Sciatic nerve (tissue), 2 donors: ENCODE measurements around the gene TNS1. TPM values are rescaled to one million over a fixed set of nuclear protein-coding genes. Genes with fewer than 3 reads are reported as not detected.

ENCODE experiments used
- ATAC-seq: fragments of 200-7000 bp; cut with Tn5 transposase; one replicate; pipeline ENCODE4 v1.9.1; 2020; ENCODE audit warnings: mild to moderate bottlenecking, moderate library complexity
- DNase-seq: peaks from one replicate; pipeline ENCODE4 v3.0.0-alpha.2; 2020; ENCODE audit warnings: low spot score
- intact Hi-C: fragments of 100-400 bp; cut with DNase I; formaldehyde crosslinking; loops from one replicate; pipeline ENCODE4 v1.14.2; 2022
- total RNA-seq: library from RNA; stranded (reverse); fragmentation: NEBNext Ultra II Directional; extraction: Animal tissue kit (Norgen Biotek cat#: 25700); gene quantifications from one replicate; pipeline ENCODE4 v1.2.1, GENCODE V29; 2021
- donor health status: DM: no; HTN: no; CAD: no.
- donor health status: DM: no; HTN: no; CAD: no.

The TNS1 gene
- total RNA-seq, 1 donor from 2014 or later = 703 TPM

DNA sequence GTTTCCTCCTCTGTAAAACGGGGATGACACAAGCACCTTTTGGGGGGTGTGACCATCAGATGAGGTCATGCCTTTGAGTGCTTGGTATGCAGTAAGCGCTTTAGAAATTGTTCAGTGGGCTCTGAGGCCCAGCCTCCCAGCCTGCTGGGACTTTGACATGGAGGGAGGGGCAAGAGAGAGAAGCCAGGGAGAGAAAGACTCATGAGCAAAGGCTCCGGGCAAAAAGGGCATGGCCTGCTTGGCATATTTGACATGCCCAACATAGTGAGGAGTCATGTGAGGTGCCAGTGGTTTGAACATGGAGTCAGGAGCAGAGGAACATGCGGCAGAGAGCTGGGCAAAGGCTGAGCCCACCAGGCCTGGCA, 14.0 kb downstream of the TNS1 start:
- ATAC-seq (peak; percentile 16), DNase-seq (no peak)
- intact Hi-C loops = loop anchor here (5.0 kb wide), 2 partner anchors 47 to 97 kb away; no protein-coding TSS in a partner anchor

DNA sequence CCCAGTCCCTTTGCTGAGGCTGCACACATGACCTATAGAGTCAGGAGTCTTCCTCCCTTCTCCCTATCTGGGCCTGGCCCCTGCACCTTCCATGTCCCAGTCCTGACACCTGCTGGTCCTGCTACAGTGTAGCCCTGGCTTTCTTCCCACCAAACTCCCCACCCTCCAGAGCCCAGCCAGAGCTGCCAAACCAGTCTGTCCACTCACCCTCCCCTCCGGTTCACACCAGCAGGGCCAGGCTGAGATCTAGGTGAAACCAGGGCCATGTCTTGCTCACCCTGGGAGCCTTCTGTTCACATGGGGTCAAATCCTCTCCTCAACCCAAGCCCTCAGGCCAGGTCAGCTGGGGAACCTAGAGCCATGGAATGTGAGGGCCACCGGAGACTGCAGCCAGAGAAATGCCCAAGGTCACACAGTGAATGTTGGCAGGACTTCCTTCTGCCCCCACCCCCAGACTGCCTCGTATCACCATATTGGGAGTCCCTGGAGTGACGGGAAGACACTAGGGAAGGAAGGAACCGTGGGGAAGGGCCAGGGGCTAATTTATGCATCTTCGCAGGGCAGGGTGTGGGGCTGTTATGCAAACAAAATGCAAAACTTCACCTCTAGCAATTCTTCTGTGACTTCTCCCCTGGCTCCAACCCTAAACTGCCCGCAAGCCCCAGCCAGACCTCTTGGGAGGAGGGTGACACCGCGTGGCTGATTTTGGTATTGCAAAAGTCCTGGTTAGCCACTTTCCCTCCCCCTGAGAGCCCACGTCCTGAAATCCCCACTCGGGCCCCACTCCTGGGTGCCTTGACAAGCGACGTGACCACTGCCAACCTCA, 14.6 kb downstream of the TNS1 start:
- intact Hi-C loops = loop anchor here (5.0 kb wide), 2 partner anchors 46 to 96 kb away; no protein-coding TSS in a partner anchor
- DNase-seq (peak; percentile 95), ATAC-seq (peak; percentile 84)

DNA sequence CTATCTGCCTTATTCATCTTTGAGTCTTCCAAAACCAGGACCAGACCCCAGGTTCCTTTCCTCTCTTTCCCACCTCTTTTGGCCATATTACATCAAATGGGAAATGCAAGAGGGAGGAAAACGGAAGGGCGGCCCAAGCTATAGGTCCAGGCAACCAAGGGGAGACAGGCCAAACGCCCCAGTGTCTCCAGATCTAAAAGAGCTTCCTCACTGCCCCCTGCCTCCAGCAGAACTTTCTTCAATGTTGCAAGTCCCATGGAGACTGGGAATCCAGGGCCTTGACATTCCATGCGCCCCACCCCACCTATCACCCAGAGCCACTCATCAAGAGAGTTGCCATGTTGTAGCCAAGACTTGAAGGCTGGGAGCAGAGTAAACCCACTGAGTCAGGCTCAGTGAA, 15.4 kb downstream of the TNS1 start:
- ATAC-seq (no peak), DNase-seq (peak; percentile 35)
- intact Hi-C loops = loop anchor here (5.0 kb wide), 2 partner anchors 45 to 95 kb away; no protein-coding TSS in a partner anchor

DNA sequence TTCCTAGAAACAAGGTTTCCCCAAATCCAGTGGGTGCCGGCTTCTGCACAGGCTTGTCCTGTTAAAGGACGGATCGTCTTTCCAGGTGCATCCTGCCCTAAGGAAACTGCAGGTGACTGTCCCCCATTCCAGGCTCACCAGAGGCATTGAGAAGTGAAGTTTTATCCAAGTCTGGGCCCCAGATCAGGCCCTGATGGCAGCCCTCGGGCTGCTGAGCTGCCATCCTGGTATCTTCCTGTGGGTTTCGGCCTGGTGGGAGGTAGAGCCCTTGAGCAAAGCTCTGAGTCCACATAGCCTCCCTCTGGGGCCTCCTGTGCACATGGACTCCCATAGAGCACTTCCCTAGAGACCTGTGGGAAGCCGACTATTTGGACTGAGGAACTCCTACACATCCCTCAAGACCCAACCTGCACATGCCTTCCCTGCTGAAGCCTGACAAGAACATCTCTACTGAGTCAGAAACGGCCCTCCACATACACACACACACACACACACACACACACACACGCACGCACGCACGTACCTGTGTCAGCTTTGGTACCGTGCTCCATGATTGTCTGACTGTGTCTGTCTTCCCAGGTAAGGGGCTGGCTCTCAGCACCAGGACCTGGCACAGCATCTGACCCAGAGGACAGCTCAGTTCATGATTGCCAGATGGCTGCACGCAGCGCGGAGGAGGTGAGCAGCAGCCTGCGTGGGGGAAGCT, 16.4 kb downstream of the TNS1 start:
- DNase-seq = peak; percentile 38

DNA sequence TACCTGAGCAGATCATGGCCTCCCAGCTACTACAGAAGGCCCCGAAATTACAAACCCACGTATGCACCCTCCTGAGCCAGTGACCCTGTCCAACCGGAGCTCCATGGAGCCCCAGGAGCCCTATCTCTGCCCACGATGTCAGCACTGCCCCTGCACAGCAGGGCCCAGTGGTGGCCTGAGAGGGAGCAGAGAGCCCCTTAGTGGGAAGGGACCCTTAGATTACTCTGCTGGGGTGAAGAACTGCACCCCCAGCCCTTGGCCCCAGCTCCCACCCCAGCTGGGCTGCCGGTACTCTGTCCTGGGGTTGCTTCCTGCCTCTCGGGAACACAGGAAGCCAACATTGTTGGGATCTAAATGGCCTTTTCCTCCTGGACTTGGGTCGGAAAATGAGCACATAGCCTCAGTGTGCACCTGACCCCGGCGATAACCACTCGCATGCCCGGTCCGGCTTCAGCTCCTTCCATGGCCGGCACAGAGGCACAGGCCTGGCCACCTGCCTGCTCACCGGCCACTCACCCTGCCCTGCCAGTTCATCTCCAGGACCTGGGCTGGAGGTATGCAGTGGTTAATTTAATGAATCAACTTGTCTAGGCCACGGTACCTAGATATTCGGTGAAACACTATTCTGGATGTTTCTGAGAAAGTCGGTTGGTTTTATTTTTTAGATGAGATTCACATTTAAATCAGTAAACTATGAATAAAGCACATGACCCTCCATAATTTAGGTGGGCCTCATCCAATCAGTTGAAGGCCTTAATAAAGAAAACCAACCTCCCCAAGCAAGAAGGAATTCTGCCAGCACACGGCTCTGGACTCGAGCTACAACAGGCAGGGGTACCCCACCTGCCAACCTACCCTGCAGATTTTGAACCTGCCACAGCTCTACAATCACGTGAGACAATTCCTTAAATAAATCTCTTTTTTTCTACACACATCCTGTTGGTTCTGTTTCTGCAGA, 19.2 kb downstream of the TNS1 start:
- peak; percentile 58 for DNase-seq
- ATAC-seq = no peak
- intact Hi-C loops = no loop called here

More for the DNA sequence above, 16.4 kb downstream of the TNS1 start:
- ATAC-seq = no peak
- intact Hi-C loops = loop anchor here (5.0 kb wide), 2 partner anchors 44 to 94 kb away; no protein-coding TSS in a partner anchor

DNA sequence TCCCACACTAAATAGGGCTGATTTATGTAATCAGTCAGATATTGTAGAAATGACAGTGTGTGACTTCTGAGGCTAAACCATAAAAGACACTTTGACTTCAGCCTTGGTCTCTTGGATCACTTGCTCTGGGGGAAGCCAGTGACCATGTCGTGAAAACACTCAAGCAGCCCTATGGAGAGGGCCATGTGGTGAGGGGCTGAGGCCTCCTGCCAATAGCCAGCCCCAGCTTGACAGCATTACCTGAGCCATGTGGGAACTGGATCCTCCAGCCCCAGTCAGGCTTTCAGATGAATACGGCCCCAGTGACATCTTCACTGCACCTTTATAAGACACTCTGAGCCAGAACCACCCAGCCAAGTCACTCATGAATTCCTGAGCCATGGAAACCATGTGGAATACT, 20.8 kb downstream of the TNS1 start:
- no peak for ATAC-seq
- peak; percentile 26 for DNase-seq
- intact Hi-C loops = no loop called here

DNA sequence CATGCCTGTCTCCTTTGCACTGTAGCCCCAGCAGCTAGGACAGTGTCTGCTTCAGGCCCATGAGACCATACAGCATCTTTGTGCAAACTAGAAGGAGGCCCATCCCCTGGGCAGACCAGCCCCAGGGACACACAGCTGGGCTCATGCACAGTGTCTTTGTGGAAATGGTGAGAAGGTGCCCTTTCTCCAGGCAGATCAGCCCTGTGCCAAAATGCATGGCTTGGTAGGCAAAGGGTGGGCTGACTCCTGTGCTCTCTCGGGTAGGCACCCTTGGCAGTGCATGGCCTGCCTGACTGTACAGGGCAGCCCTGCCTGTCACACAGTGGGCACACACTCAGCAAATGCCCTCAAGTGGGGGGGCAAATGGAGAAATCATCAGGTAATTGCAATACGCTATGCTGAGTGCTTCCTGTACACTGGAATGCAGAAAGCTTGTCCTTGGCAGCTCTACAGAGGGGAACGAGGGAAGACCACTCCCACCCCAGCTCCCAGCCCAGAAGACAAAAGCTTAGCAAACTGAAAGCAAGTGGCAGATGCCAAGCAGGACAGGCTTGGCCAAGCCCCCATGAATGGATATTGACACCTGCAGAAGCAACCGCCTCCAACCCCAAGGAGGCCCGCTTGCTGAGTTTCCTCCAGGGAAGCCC, 21.6 kb downstream of the TNS1 start:
- intact Hi-C loops = no loop called here

DNA sequence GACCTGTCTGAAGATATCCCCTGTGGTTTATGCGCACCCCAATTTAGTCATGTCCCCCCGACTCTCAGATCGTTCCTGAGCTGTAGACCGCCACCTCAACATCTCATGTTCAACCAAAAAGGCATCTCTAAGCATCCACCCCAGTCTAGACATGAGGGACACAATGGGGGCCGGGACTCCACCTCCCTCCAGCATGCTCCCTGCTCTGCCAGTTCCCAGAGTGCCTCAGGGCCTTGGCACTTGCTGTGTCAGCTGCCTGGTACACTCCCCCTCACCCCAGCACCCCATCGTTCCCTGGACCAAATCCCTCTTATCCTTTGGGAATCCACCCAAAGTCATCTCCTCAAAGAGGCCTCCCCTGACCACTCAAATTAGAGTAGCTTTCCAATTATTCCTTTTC, 22.2 kb downstream of the TNS1 start:
- intact Hi-C loops = loop anchor here (1.0 kb wide), 1 partner anchor 17 kb away; no protein-coding TSS in a partner anchor
- ATAC-seq = no peak
- DNase-seq = peak; percentile 51

More for the DNA sequence above, 21.6 kb downstream of the TNS1 start:
- ATAC-seq (no peak), DNase-seq (peak; percentile 50)

DNA sequence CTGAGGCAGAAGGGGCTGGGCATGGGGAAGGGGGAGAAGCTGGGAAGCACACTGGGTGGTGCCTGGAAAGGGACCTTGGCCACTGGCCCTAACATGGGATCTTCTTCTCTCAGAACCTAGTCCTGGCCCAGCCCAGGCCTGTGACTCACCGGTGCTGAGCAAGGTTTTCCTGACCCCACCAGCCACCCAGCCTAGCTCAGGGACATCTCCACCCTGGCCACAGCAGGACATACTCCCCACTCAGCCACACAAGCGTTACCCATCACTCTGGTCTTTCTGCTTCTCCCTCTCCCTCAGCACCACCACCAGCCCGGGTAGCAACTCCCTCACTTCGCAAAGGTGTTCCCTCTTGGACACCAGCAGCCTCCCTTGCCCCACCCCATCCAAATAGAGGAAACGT, 22.8 kb downstream of the TNS1 start:
- ATAC-seq = peak; percentile 40
- intact Hi-C loops = loop anchor here (1.0 kb wide), 1 partner anchor 17 kb away; no protein-coding TSS in a partner anchor
- DNase-seq = peak; percentile 66

DNA sequence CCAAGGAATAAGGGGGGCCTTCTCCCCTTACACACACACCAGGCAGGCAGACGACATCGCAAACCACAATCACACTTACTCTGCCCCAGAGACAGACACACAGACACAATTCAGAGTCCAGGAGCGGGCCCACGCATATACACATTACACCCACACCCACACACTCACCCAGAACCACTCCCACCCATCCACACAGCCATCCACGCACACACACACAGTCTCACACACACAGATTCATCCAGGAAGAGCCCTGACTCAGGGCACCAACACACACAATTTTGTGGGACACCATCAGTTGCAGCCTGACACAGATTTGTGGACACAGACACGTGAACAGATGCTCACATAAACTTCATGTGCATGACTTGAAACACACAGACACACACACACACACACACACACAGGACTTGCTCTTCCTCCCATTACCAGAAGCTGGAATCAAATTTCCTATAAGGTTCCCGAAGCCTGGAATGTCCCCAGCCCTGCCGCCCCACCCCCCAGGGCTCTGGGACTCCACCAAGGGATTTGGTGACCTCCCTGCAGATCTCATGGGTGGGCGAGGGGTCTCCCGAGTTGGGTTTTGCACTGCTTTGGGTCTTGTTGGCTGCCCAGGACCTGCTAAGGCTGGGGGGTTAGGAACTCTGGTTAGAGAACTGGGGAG, 23.5 kb downstream of the TNS1 start:
- peak; percentile 55 for DNase-seq
- peak; percentile 23 for ATAC-seq
- intact Hi-C loops = no loop called here

DNA sequence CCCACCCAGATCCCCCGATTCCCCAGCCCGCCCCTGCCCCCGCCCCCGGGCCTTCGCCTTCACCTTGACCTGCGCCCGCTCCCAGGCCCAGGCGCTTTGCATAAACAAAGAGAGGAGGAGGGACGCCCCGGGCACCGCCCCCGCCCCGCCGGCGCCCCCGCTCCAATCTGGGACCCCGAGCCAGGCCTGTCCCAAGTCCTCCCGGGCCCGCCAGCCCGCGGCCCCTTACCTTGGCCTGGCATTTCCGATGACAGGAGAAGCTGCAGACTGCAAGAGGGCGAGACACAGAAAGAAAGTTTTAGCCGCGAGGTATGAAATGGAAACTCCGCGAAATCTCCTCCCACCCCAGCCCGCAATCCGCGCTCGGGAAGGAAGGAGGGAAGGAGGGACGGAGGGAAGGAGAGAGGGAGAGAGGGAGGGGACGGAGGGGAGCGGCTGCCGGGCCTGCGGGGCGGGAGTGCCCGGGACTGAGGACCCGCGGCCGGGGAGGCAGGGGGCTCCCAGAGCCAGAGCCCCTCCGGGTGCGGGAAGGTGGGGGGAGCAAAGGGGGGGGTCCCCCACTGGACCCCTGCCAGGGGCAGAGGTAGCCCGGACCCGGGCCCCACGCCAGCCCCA, 24.2 kb downstream of the TNS1 start:
- DNase-seq (peak; percentile 72), ATAC-seq (peak; percentile 65)
- intact Hi-C loops = no loop called here

DNA sequence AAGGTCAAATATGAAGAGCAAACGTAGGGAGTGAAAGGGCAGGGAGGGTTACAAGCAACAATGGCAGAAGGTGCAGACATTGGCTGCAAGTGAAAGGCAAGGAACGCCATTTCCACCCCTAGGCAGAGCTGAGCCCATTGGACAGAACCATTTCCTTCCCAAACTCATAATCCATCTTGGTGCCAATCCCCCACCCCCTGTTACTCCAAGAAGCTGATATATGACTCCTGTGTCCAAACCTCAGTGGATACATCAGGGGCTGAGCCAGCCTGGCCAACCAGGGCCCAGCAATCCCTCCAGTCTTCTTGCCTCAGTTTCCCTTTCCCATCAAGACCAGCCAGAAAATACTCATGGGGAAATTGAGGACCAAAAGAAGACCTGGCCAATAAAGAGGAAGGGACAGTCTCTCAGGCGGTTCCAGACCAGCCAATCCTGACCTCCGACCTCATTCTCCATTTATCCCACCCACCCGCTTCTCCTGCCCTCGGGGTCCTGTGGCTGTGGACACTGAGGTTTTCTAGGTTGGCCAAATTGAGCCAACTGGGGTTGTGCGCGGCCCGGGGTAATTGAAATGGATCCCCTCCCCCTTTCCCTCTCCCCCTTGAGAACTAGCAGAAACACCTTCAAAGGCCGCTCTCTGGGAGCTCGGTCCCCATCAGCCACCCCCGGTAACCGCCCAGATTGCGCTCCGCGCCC, 24.8 kb downstream of the TNS1 start:
- DNase-seq (peak; percentile 36), ATAC-seq (no peak)
- intact Hi-C loops = no loop called here

DNA sequence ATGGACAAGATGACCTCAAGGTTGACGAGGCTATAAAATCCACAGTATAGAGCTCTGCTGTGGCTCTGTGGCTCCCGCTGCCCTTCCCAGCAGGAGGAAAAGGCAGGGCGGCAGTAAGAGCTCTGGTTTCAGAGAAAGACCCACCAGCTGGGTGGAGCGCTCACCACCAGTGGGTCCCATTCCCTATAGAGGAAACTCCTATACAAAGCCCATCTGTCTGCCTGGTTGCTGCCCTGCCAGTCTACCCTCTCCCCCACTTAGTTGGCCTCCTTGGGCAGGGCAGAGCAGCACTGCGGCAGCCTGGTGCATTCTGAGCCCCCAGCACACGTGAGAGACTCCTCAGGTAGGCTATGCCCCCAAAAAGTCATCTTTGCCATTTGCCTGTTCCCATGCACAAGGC, 26.5 kb downstream of the TNS1 start:
- intact Hi-C loops = no loop called here
- no peak for DNase-seq
- no peak for ATAC-seq

DNA sequence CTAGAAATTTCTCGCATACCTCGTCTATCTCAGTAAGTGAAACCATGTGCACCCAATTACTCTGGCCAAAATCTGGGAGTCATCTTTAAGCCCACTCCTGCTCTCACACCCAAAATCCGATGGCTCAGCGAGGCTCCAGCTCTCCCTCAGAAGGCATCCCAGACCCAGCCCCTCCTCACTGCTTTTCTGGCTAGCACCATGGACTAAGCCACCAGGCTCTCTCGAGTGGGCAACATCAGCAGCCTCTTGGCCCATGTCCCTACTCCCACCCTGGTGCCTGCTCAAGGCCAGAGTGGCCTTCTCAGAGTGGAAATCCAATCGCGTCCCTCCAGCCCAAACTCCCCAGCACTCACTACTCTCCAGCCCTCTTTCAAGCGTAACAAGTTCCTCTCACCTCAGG, 27.2 kb downstream of the TNS1 start:
- peak; percentile 44 for DNase-seq
- intact Hi-C loops = no loop called here
- ATAC-seq = no peak

DNA sequence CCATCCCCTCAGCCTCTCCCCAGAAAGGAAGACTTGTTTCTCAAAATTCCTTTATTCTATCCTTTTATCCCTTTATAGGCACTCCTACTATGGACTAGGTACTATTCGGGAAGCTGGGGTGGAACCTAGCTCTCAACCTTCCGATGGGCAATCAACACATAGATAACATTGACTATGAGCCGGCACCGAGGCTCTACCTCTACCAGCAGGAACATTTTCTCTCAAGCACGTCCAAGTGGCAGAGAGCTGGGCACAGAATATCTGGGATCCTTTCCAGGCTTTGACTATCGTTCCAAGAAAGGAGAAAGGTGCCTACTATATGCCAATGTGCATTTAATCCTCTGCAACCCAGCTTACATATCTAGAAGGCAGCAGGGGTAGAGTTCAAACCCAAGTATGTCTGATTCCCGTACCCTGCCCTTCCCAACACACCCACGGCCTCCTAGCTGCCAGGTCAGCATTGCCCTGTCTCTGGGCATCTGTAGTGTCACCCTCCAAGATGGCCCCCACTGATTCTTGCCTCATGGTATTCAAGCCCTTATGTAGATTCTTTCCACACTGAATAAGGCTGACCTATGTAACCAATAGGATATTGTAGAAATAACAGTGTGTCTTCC, 28.3 kb downstream of the TNS1 start:
- DNase-seq = no peak

DNA sequence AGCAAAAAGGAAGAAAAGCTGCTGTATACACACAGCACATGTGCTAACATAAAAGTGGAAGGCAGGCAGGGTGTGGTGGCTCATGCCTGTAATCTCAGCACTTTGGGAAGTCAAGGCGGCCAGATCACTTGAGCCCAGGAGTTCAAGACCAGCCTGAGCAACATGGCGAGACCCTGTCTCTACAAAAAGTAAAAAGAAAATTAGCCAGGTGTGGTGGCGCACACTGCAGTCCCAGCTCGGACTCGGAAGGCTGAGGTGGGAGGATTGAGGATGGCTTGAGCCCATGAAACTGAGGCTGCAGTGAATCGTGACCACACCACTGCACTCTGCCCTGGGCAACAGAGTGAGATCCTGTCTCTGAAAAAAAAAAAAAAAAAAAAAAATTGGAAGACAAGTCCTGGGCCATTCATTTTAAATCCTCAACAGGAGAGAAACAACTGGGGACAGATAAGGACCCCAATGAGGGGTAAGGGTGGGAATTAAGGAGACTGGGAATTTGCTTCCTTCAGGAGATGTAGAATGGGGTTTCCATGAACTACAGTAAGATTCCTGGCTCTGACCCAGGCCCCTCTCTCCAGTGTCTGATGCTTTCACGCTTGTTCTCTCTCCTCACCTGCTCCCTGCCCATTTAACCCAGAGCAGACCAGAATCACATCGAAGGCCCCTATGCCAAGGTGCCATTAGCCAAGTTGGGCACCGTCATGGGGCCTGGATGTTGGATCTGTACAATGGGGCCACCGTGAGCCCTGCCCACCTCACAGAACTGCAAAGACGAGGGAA, 29.6 kb downstream of the TNS1 start:
- intact Hi-C loops = no loop called here
- DNase-seq = peak; percentile 40
- ATAC-seq = peak; percentile 18

More for the DNA sequence above, 28.3 kb downstream of the TNS1 start:
- intact Hi-C loops = no loop called here
- no peak for ATAC-seq
